HG02759 (cell line): ENCODE results near the gene MTG2.

ENCODE experiments used
- ATAC-seq: cut with Tn5 transposase; IDR thresholded peaks from one replicate; pipeline ENCODE4 v1.9.1; 2021; ENCODE audit warnings: mild to moderate bottlenecking, moderate library complexity; ENCODE audit not compliant: unreplicated experiment

MTG2 gene

DNA sequence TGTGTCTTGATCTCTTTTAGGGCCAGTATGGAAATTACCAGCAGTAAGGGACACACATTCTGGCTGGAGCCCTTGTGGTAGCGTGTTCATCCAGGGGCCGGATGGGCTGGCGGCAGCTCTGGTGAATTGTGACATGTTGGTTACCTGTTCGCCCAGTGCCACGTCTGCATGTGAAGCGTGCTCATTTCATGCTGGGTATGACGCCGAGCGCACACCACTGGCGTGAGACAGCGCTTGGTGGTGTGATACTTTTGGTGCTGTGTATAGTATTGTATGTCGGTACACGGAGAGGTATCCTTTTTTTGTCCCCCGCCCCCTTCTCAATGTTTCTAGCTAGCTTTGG, 3.7 kb upstream of the MTG2 start:
- ATAC-seq = no peak

DNA sequence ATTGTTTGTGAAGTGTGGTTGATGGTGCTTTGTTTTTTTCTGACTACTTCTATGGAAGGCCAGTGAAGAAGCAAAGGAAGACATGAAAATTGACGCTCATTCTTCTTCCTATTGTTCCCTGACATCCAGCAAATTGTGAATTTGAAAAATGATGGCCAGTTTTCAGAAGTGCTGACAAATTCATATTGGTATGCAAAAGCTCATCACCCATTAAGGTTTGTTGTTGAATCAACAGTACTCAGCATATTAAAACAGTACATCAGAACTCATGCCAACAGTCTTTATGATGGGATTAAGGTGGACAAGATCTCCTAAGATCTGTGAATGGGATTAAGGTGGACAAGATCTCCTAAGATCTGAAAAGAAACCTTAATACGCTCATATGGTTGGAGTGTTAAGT, 1.0 kb upstream of the MTG2 start:
- no peak for ATAC-seq

- ATAC-seq = no peak
Measured at GRCh38 chr20:62183426-62184142, 756 bp downstream of the MTG2 start.

- ATAC-seq = no peak
Measured at GRCh38 chr20:62186096-62186426, 3.2 kb downstream of the MTG2 start.

- ATAC-seq = no peak
Measured at GRCh38 chr20:62186887-62187866, 4.3 kb downstream of the MTG2 start.

DNA sequence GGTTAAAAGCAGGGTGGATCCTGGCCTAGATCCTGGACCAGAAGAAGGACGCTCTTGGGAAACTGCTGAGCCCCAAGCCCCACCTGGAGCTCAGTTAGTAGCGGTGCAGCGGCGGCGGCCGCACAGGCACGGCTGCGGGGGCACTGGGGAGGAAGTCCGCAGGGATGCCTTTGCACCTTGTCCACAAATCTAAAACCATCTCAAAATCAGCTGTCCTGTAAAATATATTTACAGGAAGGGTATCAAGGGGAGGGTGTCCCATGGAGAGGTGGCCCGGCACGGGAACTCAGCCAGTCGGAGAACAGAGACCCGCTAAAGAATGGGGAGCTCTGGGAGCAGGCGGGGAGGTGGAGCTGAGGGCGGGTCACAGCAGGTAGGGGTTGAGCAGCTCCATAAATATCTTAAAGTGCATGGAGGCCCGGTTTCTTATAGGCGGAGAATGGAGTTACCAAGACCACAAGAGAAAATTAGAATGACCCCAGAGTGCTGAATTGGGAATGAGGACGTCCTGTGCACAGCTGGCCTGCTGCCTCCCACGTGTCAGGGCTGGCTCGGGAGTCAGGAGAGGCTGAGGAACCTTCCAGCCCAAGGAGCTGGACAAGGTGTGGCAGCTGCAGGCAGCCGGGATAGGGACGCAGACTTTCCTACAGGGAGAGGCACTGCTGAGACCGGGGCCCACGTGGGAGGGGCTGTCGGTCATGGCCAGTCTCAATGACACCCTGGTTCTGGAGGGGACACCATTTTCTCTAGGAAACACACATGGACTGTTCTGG, 8.0 kb downstream of the MTG2 start:
- ATAC-seq = no peak

GRCh38 chr20:62191781-62192559, 9.1 kb downstream of the MTG2 start:
- no peak for ATAC-seq

GRCh38 chr20:62192635-62193034, 9.8 kb downstream of the MTG2 start:
- ATAC-seq = no peak

DNA sequence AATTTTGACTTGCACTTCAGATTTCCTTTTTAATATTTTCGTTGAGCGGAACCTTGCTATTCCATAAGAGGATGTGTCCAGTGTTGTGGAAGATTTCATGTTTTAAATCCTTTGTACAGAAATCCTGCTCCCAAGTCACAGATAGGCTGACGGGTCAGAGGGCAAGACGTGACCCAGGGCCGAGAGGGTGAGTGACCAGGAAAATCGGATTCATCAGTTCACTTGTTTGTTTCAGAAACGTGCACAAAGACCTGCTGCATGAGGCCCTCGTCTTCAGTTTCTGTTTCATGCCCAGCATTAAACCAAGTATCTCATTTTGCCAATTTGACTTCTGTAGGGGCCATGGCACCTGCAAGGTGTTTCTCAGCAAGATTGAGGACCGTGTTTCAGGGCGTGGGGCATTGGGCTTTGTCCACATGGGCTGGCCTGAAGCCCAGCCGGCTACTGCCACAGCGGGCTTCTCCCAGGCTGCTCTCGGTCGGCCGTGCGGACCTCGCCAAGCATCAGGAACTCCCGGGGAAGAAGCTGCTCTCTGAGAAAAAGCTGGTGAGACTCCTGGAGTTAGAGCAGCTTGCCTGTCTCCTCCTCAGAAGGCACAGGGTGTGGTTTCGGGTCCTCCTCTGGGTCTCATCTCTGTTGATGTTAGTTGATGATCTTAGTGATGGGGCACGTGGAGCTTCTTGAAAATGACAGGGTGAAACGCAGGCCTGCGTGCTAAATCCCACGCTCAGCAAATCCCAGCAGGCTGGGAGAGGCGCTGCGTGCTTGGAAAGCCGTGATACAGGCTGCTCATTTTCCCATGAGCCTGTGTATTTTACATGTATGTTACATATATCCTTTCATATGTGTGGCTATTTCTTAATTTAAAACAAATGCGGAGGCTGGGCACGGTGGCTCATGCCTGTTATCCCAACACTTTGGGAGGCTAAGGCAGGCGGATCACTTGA, 10.5 kb downstream of the MTG2 start:
- ATAC-seq = no peak

GRCh38 chr20:62195075-62195405, 12.2 kb downstream of the MTG2 start:
- ATAC-seq = no peak

DNA sequence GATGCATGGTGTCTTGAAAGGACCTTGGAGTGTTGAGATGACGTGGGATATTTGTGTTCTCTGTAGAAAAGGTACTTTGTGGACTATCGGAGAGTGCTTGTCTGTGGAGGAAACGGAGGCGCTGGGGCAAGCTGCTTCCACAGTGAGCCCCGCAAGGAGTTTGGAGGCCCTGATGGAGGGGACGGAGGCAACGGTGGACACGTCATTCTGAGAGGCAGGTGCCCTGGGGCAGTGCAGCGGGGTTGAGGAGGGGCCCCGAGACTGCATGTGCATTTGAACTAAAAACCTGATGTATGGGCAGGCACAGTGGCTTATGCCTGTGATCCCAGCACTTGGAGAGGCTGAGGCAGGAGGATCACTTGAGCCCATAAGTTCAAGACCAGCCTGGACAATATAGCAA, 12.9 kb downstream of the MTG2 start:
- no peak for ATAC-seq

DNA sequence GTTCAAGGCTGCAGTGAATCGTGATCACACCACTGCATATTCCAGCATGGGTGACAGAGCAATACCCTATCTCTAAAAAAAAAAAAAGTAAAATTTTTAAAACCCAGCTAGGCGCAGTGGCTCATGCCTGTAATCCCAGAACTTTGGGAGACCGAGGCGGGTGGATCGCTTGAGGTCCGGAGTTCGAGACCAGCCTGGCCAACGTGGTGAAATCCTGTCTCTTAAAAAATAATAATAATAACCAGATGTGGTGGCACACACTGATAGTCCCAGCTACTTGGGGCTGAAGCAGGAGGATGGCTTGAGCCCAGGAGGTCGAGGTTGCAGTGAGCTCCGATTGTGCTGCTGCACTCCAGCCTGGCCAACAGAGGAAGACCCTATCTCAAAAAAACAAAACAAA, 13.5 kb downstream of the MTG2 start:
- ATAC-seq = no peak

DNA sequence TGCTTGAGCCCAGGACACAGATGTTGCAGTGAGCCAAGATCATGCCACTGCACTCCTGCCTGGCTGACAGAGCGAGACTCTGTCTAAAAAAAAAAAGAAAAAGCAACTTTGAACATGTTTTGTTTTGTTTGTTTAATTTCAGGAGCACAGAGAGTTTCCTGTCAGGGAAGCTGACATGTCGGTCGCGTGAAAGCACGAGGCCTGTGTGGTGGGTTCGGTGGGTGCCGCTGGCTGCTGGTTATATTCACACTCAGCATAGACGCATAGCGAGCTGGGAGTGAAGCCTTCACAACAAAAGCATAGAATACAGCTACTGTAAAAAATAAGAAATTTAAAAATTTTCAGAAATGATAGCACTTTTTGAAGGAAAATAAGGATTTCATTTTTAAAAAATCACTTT, 14.5 kb downstream of the MTG2 start:
- ATAC-seq = no peak

DNA sequence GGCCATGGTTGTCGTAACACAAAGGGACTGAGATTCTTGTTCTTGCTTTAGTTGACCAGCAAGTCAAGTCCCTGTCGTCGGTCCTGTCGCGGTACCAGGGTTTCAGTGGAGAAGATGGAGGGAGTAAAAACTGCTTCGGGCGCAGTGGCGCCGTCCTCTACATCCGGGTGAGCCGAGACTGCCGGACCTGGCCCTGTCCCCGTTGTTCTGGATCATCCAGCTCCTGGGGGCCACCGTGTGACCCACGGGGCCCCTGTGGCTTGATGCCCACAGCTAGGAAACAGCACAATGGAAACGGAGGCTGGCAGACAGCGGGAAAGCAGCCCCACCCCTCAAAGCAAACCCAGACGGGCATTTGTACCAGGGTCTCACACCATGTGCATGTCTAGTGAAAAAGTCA, 15.0 kb downstream of the MTG2 start:
- no peak for ATAC-seq

- no peak for ATAC-seq
Measured at GRCh38 chr20:62198496-62198895, 15.7 kb downstream of the MTG2 start.

GRCh38 chr20:62198931-62199330, 16.1 kb downstream of the MTG2 start:
- no peak for ATAC-seq

DNA sequence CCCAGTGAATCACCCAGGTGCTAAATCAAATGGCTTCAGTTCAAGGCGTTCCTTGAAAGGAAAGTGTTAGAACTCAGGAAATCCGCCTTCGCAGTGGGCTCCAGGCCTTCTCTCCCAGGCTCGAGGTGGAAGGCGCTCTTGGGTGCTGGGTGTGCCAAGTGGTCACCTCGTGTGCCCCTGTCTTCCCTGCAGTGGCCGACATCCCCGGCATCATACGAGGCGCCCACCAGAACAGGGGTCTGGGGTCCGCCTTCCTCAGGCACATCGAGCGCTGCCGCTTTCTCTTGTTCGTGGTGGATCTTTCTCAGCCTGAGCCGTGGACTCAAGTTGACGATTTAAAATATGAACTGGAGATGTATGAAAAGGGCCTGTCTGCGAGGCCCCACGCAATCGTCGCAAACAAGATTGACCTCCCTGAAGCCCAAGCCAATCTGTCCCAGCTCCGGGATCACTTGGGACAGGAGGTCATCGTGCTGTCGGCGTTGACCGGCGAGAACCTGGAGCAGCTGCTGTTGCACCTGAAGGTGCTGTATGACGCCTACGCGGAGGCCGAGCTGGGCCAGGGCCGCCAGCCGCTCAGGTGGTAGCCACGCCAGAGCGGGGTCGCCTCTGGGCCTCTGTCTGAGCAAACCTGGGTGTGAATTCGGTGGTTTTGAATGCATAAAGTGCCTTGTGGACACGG, 17.8 kb downstream of the MTG2 start:
- no peak for ATAC-seq

- ATAC-seq = peak; percentile 86
Measured at GRCh38 chr20:62201173-62202082, 18.6 kb downstream of the MTG2 start.
